Stimulated activated CD8-positive, alpha-beta memory T cell treated with anti-CD3 and anti-CD28 coated beads, Interleukin-7, amount 100 ng/mL, for 4 hours (primary cell): Measurements from ENCODE around the gene FAM170B.

Source experiments
- DNase-seq, 2 donors: peaks; one replicate each; pipeline ENCODE4 v3.0.0-alpha.2; 2020; ENCODE audit warnings: low read depth in 2 of 2

The FAM170B gene

DNA sequence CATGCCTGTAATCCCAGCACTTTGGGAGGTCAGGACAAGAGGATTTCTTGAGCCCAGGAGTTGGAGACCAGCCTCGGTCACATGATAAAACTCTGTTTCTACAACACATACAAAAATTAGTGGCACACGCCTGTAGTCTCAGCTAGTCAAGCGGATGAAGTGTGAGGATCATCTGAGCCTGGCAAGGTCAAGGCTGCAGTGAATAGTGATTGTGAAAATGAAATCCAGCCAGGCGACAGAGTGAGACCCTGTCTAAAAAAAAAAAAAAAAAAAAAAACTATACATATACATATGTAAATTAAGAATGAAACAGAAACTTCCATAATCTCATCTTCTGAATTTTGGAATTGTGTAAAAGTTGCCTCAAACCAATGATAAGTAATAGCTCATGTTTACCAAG is 18.2 kb upstream of the FAM170B start:
- no peak for DNase-seq

- no peak for DNase-seq
Observed at GRCh38 chr10:49151481-49151880, 17.7 kb upstream of the FAM170B start.

DNA sequence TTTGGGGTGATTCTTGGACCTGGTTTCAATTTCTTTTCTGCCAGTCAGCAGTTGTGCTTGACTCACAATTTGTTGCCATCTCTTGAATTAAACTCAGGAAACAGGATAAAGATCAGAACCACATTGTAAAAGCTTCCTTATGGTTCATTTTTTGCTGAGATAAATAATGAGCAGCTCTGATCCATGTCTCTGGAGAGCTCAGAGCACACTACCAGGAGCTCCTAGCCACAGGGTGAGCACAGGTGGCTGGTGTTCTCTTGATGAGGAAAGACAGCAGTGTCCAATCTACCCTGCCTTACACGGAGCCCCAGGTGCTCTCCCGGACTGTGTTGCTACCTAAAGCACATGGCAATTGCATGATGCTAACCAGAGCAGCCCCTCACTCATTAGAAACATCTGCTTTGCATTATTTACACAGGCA is 17.2 kb upstream of the FAM170B start:
- no peak for DNase-seq

- DNase-seq = no peak
Observed at GRCh38 chr10:49150426-49150825, 16.6 kb upstream of the FAM170B start.

GRCh38 chr10:49149881-49150280 is 16.1 kb upstream of the FAM170B start:
- DNase-seq = no peak

- DNase-seq = no peak
Observed at GRCh38 chr10:49144058-49144720, 10.4 kb upstream of the FAM170B start.

- DNase-seq = no peak
Observed at GRCh38 chr10:49143249-49143648, 9.4 kb upstream of the FAM170B start.

GRCh38 chr10:49141541-49142332 is 7.9 kb upstream of the FAM170B start:
- DNase-seq = no peak

DNA sequence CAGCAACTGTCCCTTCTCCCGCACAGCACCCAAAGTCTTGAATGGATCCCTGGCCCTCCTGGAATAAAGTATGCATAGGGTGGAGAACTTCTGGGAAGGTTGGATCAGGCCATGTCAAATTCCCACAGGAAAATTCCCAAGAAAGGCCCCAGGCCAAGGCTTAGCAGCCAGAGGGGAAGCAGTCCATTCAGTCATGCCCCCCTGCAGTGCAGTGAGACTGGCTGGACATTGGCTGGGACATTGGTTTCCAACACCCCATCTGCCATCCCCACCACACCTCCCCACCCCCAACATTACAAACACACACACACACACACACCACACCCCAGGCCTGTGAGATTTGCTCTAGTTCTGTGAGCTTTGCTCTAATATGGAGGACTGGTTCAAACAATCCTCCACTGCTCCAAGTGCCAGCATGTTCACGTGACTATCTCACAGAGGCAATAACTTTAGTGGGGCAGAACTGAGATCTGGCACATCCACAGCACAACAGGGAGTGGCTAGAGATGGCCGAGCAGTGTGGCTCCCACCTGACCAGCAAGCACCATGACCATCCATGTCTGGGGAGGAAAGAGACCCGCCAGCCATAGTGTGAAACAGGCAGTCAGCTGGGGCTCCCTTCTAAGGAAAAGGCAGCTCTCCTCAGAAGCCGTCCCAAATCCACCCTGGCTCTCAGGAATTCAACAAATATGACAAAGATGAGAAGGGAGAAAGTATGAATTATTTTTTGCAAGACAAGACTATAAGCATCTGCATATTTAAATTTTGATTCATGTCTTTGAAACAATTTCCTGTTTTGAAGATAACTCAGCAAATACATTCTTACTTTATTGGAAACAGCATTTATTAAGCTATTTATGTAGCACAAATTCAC is 6.7 kb upstream of the FAM170B start:
- no peak for DNase-seq

DNA sequence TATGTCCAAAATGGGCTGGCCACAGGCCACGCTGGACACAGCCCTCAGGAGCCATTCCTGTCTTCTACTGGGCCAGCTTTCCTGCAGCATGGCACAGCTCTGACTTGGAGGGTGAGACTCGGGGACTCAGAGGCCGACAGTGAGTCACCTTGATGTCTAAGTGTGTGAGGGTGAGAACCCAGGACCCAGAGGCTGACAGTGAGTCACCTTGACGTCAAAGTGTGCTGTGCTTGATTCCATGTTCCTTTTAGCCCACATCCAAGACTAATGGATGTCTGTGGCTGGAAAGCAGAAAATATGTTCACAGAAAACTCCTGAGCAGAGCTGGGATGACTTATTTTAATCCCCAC is 6.0 kb upstream of the FAM170B start:
- no peak for DNase-seq

GRCh38 chr10:49139028-49139845 is 5.4 kb upstream of the FAM170B start:
- DNase-seq = no peak

DNA sequence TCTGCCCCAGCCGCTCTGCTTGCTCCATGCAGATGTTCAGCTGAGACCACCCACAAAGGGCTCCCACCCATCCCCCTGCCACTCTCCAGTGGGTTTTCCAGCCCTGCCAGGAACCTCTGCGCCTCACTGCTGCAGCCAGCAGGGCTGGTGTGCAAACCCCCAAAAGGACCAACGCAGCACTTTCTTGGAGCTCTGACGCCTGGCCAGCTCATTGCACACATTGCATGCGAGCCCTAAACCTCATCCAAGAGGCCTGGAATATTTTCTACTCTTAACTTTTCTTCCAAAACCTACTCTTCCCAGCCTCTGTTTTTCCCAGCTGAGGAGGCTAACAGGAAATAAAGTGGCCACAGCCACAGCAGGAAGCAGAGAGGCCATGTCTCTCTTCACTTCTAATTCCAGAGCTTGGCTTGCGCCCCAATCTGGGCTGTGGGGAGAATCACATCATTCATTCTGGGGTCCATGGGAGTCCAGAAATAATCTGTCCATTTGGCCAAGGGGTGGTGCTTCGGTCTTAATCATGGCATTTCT is 4.6 kb upstream of the FAM170B start:
- DNase-seq = no peak

- DNase-seq = no peak
Observed at GRCh38 chr10:49136525-49136924, 2.7 kb upstream of the FAM170B start.

GRCh38 chr10:49135575-49136313 is 1.9 kb upstream of the FAM170B start:
- DNase-seq = no peak

DNA sequence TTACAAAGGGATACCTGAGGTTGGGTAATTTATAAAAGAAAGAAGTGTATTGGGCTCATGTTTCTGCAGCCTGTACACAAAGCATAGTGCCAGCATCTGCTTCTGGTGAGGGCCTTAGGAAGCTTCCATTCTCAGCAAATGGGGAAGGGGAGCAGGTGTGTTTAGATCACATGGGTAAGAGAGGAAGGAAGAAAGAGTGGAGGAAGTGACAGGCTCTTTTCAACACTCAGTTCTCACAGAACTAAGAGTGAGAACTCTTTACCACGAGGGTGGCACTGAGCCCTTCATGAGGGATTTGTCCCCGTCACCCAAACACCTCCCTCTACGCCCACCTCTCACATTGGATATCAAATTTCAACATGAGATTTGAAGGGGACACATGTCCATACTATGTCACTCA is 506 bp upstream of the FAM170B start:
- no peak for DNase-seq

DNA sequence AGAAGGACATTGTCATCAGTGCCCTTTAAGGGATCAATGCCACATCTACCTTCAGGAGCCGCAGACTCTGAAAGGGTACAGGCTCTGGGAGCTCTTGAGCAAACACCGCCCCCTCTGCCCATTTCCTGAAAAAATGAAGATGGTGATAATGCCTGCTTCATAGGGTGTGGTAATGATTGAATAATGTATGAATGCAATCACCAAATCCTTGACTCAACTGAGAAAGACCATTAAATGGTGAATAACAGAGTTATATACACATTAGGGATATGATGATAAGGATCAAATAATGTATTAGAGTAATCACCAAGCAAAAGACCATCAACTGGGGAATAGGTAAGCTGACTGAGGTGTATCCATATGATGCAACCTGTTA is 1.5 kb downstream of the FAM170B start:
- no peak for DNase-seq

DNA sequence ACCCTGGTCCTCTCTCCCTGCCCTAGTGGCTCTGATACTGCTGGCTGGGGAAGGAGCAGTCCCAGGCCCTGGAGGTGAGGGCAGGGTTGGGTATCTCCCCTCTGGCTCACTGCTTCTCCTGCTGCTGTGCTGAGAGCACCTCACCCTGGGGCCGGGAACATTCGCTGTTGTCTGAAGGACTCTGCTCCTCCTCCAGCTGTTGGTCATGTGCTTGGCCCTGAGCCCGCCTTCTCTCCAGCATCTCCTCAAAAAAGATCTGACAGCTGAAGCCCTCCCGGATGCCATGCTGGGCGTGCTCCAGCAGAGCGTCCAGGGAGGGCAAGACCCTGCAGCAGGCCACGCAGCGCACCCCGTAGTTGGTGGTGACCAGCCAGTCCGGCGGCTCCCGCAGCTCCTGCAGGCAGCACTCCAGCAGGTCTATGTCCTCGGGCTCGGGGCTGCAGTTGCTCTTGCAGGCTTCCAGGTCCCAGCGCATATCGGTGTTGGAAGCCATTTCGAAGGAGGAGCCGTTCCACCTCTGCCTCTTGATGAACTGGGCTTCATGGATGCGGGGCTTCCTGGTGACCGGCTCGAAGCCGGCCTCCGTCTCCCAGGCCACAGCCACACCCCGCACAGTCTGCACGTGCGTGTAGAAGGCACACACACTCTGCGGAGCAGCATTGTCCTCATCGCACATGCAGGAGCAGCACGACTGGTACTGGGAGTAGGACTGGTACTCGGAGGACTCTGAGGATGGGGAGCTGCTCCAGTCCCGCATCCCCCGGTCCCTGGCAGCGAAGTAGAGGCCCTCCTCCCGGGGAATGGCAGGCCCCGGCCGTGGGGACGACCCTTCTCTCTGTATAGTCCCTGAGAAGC is 2.1 kb downstream of the FAM170B start:
- no peak for DNase-seq

DNA sequence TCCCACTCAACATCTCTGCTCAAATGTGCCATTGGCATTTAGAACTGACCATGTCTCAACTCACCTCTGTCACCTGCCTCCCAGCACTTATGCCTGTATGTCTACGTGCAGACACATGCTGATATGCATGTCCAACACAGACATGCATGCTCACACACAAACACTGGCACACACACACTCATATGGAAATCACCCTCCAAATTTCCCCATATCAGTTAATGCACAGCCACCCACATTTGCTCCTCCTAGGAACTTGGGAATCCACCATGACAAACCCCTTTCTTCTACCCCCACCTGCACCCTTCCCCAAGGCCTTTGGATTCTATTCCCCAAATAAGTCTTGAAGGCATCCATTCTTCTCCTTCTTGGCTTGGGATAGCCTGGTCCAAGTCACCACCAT is 4.4 kb downstream of the FAM170B start:
- DNase-seq = no peak

DNA sequence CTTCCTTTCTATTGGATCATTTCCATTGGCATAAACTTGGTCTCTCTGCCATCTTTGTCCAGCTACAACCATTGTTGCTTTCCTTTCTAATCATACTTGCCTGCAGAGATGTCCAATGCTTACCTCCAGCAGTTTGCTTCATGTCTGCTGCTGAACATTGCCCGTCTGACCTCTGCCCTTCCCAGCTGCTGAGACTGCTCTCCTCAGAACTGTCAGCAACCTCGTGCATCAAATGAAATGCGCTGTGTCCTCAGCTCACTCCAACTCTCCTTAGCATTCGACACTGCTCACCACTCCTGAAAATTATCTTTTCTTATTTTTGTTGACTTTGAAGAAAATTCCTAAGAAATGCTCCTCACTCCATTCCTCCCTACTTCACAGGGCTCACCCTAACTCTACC is 5.0 kb downstream of the FAM170B start:
- no peak for DNase-seq
